CD4-positive, alpha-beta T cell treated with Interleukin-2 at 100 ng/mL for 4 hours (primary cell): ENCODE measurements around the gene RBFOX1.

ENCODE experiments used
- DNase-seq: peaks from one replicate; pipeline ENCODE4 v3.0.0-alpha.2; 2020; ENCODE audit warnings: low spot score

The RBFOX1 gene

GRCh38 chr16:7602291-7602950 is 269.8 kb downstream of the RBFOX1 start:
- no peak for DNase-seq

- no peak for DNase-seq
Observed at GRCh38 chr16:7605812-7606211, 273.2 kb downstream of the RBFOX1 start.

DNA sequence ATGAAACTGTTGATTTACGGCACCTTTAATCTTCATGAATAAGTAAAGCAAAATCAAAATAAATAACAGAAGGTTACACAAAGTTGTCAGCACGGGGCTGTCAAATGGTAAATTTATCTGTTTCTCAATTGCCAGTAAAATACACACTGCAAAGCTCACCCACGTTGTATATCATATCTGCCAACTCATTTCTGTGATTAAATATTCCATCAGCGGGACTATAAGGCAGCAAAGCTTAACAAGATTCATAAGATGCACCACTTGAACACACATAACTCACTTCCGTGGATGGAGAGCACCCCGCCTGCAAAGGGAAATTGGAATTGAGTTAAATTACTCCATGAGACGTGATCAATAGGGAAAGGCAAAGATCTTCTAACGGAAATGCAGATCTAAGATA is 280.0 kb downstream of the RBFOX1 start:
- DNase-seq, result no peak

- no peak for DNase-seq
Observed at GRCh38 chr16:7613518-7613917, 280.9 kb downstream of the RBFOX1 start.

DNA sequence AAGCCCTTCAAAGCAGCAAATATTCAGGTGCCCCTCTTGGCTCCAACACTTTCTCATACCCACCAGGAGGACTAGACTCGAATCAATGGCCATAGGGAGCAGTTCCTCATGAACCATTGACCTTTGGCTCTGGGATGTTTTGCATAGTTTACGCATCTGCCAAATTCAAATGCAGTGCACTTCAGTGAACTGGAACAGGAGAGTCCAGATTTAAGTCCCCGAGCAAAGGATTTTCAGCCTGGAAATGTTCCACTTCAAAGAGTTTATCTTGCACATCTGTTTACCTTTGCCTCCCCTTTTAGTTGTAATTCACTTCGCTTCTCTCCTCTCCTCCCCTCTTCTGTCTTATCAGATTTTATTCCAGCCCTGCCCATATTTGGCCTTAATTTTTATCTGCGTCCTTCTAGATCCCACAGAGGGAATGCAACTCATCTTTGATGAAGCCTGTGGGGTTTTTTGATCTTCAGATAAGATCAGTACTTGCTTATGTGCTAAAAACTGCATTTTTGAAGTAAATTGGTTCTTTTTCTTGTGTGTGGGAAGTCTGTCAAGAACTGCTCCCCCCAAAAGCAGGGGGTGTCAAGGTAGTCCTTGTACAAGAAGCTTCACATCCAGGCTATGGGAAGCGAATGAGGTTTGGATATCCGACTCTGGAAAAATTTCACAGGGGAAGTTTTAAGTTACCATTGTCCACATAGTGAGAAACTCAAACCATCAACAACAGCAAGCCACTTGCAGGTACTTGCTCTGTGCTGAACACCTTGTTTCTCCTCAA is 281.6 kb downstream of the RBFOX1 start:
- no peak for DNase-seq

- DNase-seq, result no peak
Observed at GRCh38 chr16:7615565-7615964, 282.9 kb downstream of the RBFOX1 start.

GRCh38 chr16:7624871-7625766 is 292.5 kb downstream of the RBFOX1 start:
- no peak for DNase-seq

DNA sequence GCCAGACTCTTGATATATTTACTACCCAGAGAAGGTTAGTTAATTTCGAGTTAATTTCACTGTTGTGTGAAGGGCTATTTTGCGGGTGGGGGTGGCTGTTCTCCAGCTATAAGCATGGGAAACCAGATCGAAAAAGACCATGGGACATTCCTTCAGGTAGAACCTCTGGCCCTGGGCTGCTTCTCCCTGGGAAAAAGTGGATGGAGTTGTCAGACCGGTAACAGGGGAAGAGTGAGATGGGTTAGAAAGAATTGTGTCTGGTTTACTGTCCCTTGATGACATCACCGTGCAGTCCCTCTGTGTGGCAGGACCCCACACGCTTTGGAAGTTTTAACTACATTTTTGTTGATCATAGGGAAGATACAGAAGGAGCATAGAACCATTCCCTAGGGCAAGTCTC is 296.3 kb downstream of the RBFOX1 start:
- no peak for DNase-seq

- DNase-seq, result no peak
Observed at GRCh38 chr16:7629571-7629970, 296.9 kb downstream of the RBFOX1 start.

- no peak for DNase-seq
Observed at GRCh38 chr16:7637446-7637845, 304.8 kb downstream of the RBFOX1 start.

GRCh38 chr16:7638306-7638705 is 305.7 kb downstream of the RBFOX1 start:
- DNase-seq, result no peak

DNA sequence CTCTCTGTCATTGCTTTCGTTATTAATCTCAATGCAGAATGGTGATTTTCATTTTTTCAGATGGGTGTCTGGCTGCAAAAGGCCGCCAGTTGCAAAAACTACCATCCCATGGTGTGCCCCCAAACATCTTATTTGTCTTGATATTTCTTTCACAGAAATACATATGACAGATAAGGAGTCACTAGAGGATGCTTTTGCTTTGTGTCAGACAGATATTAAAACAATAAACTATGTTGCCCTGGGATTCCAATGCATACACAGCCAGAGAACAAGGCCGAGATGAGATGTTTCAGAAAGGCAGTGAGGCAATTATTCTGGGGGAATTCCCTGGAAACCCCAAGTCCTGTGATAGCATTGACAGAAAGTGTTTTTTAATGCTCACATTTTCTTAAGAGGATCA is 307.7 kb downstream of the RBFOX1 start:
- no peak for DNase-seq

DNA sequence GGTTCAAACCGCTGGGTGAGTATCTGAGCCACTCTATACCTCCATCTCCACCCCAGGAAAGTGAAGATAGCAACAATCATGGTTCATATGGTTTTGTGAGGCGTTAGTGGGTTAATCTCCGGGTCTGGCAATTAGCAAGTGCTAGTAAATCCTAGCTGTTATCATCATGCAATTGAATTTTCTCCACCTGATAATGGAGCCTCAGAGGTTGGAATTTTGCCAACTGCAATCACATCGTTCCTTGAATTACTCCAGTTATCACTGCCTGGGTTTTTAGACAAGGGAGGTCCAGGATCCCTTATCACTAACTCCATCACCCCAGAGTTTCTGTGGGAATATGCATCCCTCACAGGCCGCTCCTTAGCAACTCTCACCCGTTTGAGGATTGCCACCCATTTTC is 311.5 kb downstream of the RBFOX1 start:
- DNase-seq, result no peak

DNA sequence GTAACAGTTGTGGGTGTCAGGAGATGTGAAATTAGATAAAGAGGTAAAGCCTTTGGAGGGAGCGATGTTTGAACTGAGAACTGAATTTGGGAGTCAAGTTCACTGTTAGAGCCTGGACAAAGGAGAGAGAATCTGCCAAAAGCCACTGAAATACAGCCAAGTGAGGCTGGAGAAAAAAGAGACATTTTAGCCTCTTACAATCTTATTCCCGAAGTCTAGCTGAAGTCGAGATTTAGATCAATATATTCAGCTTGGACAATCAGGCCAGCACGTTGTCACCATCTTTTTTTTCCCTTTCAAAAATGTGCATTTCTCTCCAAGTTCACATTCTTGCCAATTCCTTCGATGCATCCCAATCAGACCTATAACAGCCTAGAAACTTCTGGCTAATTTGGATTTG is 312.2 kb downstream of the RBFOX1 start:
- DNase-seq, result no peak

GRCh38 chr16:7646821-7647500 is 314.3 kb downstream of the RBFOX1 start:
- no peak for DNase-seq

GRCh38 chr16:7650431-7650830 is 317.8 kb downstream of the RBFOX1 start:
- no peak for DNase-seq

DNA sequence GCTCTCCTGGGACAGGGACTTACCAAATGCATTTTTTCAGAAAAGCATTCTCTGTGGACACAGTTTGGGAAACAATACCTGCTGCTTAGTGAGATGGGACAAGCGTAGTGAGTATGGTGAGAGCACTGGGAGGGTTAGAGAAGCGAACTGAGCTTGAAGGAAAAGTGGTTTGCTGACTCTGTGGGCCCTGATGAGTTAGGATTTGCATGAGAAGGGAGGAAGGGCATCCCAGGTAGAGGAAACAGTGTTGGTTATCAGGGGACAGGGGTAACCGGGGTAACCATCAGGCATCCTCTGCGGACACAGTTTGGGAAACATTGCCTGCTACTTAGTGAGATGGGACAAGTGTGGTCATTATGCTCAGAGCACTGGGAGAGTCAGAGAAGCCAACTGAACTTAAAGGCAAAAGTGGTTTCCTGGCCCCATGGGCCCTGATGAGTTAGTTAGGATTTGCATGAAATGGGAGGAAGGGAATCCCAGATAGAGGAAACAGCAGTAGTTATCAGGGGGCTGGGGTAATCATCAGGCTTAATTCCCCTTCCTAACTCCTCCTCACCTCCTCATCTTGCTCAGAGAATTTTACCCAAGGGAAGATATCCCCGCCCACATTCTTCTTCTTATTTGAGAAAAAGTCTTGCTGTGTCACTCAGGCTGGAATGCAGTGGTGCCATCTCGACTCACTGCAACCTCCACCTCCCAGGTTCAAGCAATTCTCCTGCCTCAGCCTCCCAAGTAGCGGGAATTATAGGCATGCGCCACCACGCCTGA is 319.3 kb downstream of the RBFOX1 start:
- no peak for DNase-seq

GRCh38 chr16:7653746-7654461 is 321.3 kb downstream of the RBFOX1 start:
- DNase-seq, result no peak

DNA sequence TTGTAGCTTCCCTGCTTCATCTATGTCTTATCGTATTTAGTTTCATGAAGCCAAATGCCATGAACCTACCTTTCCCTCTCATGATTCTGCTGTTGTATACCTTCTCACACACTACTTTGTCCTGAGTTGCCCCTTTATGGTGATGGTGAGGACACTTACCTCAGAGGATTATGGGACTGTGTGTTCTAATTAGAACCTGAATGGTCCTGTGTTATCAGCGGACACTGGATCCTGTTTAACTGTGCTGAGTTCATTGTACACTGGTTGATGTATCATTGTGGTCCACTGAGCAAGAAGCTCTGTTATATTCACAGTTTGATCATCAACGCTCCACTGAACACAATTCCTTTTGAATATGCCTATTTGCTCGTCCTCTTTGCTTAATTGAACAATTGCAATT is 343.0 kb downstream of the RBFOX1 start:
- no peak for DNase-seq

DNA sequence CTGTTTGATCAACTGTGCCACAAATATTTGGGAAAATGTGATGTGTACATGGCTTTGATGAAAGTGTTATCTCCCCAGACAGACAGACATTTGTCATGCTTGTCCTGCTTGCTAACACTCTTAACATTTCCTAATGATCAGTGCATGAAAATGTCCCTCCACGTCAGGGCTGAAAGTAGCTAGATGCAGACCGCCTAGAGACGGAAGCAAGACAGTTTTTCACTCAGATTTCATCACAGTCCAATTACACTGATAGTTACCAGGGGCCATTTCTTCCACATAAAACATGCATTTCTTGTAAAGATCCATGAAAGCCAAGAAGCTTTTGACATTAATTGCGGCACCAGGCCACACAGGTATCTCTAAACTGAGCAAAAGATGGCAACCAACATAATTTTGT is 347.7 kb downstream of the RBFOX1 start:
- no peak for DNase-seq

- DNase-seq, result no peak
Observed at GRCh38 chr16:7688811-7689210, 356.2 kb downstream of the RBFOX1 start.
